MM.1S (cell line): Measurements from ENCODE around the gene HBA1.

Source experiments
- DNase-seq: peaks from one replicate; pipeline ENCODE4 v3.0.0-alpha.2; 2015
- H2AFZ ChIP-seq: fragments of 300-600 bp; sonication (generic); 2 replicates; pipeline ENCODE4 v1.6.0; 2016; ENCODE audit warnings: antibody characterized with exemption, low read length
- H3F3A ChIP-seq: fragments of 300-600 bp; sonication (generic); 2 replicates; pipeline ENCODE4 v1.6.1; 2016; ENCODE audit warnings: mild to moderate bottlenecking, antibody characterized with exemption, low read length, moderate library complexity, mixed read lengths; ENCODE audit not compliant: insufficient read depth
- H3K27ac ChIP-seq: fragments of 300-600 bp; sonication (generic); 2 replicates; pipeline ENCODE4 v1.5.1; 2016; ENCODE audit warnings: mild to moderate bottlenecking, low read length
- H3K27me3 ChIP-seq: fragments of 300-600 bp; sonication (generic); replicated peaks from 2 replicates; pipeline ENCODE4 v1.6.0; 2016; ENCODE audit warnings: low read length; ENCODE audit not compliant: insufficient read depth
- H3K36me3 ChIP-seq: fragments of 300-600 bp; sonication (generic); replicated peaks from 2 replicates; pipeline ENCODE4 v1.6.1; 2016; ENCODE audit warnings: mild to moderate bottlenecking, low read length, mixed read lengths; ENCODE audit not compliant: insufficient read depth
- H3K4me1 ChIP-seq: fragments of 300-600 bp; sonication (generic); 2 replicates; pipeline ENCODE4 v1.6.1; 2016; ENCODE audit warnings: low read length, mixed read lengths
- H3K4me2 ChIP-seq: fragments of 300-600 bp; sonication (generic); 2 replicates; pipeline ENCODE4 v1.6.0; 2016; ENCODE audit warnings: low read depth, low read length
- H3K4me3 ChIP-seq: fragments of 300-600 bp; sonication (generic); 2 replicates; pipeline ENCODE4 v1.5.1; 2016; ENCODE audit warnings: low read length, mixed read lengths
- H3K79me2 ChIP-seq: fragments of 300-600 bp; sonication (generic); 2 replicates; pipeline ENCODE4 v1.6.1; 2016; ENCODE audit warnings: mixed run types, low read length, mixed read lengths
- H3K9ac ChIP-seq: fragments of 300-600 bp; sonication (generic); 2 replicates; pipeline ENCODE4 v1.6.1; 2016; ENCODE audit warnings: low read length, mixed read lengths
- H3K9me2 ChIP-seq: fragments of 300-600 bp; sonication (generic); replicated peaks from 2 replicates; pipeline ENCODE4 v1.6.1; 2016; ENCODE audit warnings: mild to moderate bottlenecking, low read length, mixed read lengths; ENCODE audit not compliant: insufficient read depth
- H3K9me3 ChIP-seq: fragments of 300-600 bp; sonication (generic); replicated peaks from 2 replicates; pipeline ENCODE4 v1.6.1; 2016; ENCODE audit warnings: mild to moderate bottlenecking, low read length, mixed read lengths; ENCODE audit not compliant: insufficient read depth
- H4K20me1 ChIP-seq: fragments of 300-600 bp; sonication (generic); 2 replicates; pipeline ENCODE4 v1.6.1; 2016; ENCODE audit warnings: mild to moderate bottlenecking, low read length, moderate library complexity, mixed read lengths; ENCODE audit not compliant: insufficient read depth
- CTCF ChIP-seq: fragments of 300-600 bp; sonication (generic); IDR thresholded peaks from 2 replicates; pipeline ENCODE4 v1.5.1; 2016; ENCODE audit warnings: antibody characterized with exemption, low read length, mixed read lengths
- EZH2 ChIP-seq: fragments of 300-600 bp; sonication (generic); optimal IDR thresholded peaks from 2 replicates; pipeline ENCODE3; 2017; ENCODE audit warnings: low read depth, mild to moderate bottlenecking, antibody characterized with exemption, low read length, mixed read lengths
- EZH2phosphoT487 ChIP-seq: fragments of 300-600 bp; sonication (generic); IDR thresholded peaks from 2 replicates; pipeline ENCODE4 v1.6.1; 2018; ENCODE audit warnings: antibody characterized with exemption, low read length

HBA1 gene

GRCh38 chr16:180101-180675, 3.7 kb downstream of the HBA1 start, which contains the start of gene HBQ1:
TSS of gene HBQ1 (plus strand) at chr16:180459. CDS start at chr16:180487, 28 bp downstream.
- H3K4me3 ChIP-seq: peak within 1 kb of the TSS; percentile 47
- H3K4me2 ChIP-seq: peak within 1 kb of the TSS; percentile 93
- TF ChIP-seq CTCF (no peak), EZH2phosphoT487 (no peak), EZH2 (no peak)
- H3F3A ChIP-seq: no peaks in the 10 kb centered on the region
- H3K36me3 ChIP-seq: no peaks in the 10 kb centered on the region
- no peaks in the 10 kb centered on the region for H3K9me2 ChIP-seq
- peak within 1 kb of the TSS; percentile 22; the same call in 1 of the 2 replicates for H3K9ac ChIP-seq
- no peak for DNase-seq
- H4K20me1 ChIP-seq: no peaks in the 10 kb centered on the region
- no peaks in the 10 kb centered on the region for H3K79me2 ChIP-seq
- H3K27me3 ChIP-seq: peaks cover 27% of the 10 kb centered on the region
- peak within 1 kb of the TSS; percentile 49 for H2AFZ ChIP-seq
- no peaks in the 10 kb centered on the region for H3K9me3 ChIP-seq
- 0 out of 2 replicates have a peak, but pooled peaks cover 6% of the 10 kb centered on the region for H3K4me1 ChIP-seq
- H3K27ac ChIP-seq: no peak within 1 kb of the TSS

- Histone ChIP-seq H3K4me2 (peak overlapping the region; percentile 93), H3K36me3 (no peaks in the 10 kb centered on the region), H4K20me1 (no peaks in the 10 kb centered on the region), H3K9me2 (no peaks in the 10 kb centered on the region), H3F3A (no peaks in the 10 kb centered on the region), H3K4me1 (0 out of 2 replicates have a peak, but pooled peaks cover 6% of the 10 kb centered on the region), H2AFZ (peak overlapping the region; percentile 49), H3K27ac (no peak overlapping the region), H3K27me3 (peaks cover 27% of the 10 kb centered on the region), H3K9ac (peak overlapping the region; percentile 22; the same call in 1 of the 2 replicates), H3K9me3 (no peaks in the 10 kb centered on the region), H3K4me3 (peak overlapping the region; percentile 47), H3K79me2 (no peaks in the 10 kb centered on the region)
- peak; percentile 83 for DNase-seq
- TF ChIP-seq EZH2 (no peak), CTCF (no peak), EZH2phosphoT487 (no peak)
Observed at GRCh38 chr16:180681-181564, 4.4 kb downstream of the HBA1 start.

- TF ChIP-seq CTCF (peak; percentile 88), EZH2phosphoT487 (no peak)
- H2AFZ ChIP-seq: no peak overlapping the region
- no peaks in the 10 kb centered on the region for H3F3A ChIP-seq
- no peaks in the 10 kb centered on the region for H3K9me2 ChIP-seq
- no peak overlapping the region for H3K27ac ChIP-seq
- H3K4me1 ChIP-seq: 0 out of 2 replicates have a peak, but pooled peaks cover 6% of the 10 kb centered on the region
- H3K9ac ChIP-seq: no peak overlapping the region
- H3K36me3 ChIP-seq: no peaks in the 10 kb centered on the region
- no peak overlapping the region for H3K4me3 ChIP-seq
- no peaks in the 10 kb centered on the region for H3K79me2 ChIP-seq
- no peak for DNase-seq
- peak overlapping the region; percentile 93; the same call in 1 of the 2 replicates for H3K4me2 ChIP-seq
- peaks cover 27% of the 10 kb centered on the region for H3K27me3 ChIP-seq
- no peaks in the 10 kb centered on the region for H4K20me1 ChIP-seq
- H3K9me3 ChIP-seq: no peaks in the 10 kb centered on the region
Observed at GRCh38 chr16:181565-182021, 5.1 kb downstream of the HBA1 start.
